ENCODE data around the gene PRKAA1. TPM values are rescaled to one million over a fixed set of nuclear protein-coding genes. Genes with fewer than 3 reads are reported as not detected.
"Not testable (repeated sequence)": the region's sequence is repeated elsewhere in the genome, so short reads cannot be mapped to it uniquely, and the experiment has no call there.

Gene PRKAA1
- polyA plus RNA-seq, 2 of the 4 experiments (the other 2 are of a cell fraction) = 51.5 to 107 TPM

GRCh38 chr5:40734986-40735385, 63.2 kb downstream of the PRKAA1 start (continued):
- no peak for TF ChIP-seq CTCF (IDR thresholded peaks at IDR 0.05)
- TF ChIP-seq CBX2 (IDR thresholded peaks at IDR 0.05; ENCODE audit: borderline replicate concordance, low read depth) = no peak

- Histone ChIP-seq H3K4me2 (no peak overlapping the region), H3K4me3 (no peak overlapping the region), H3K4me1 (peaks cover 8% of the 10 kb centered on the region; the same call in 2 of the 3 replicates), H3K9me3 (no peaks in the 10 kb centered on the region), H3K27ac (no peak overlapping the region)
- WGBS (ENCODE audit: missing lambda C conversion rate) = 66% methylated on average over 3 of the region's 3 CpGs
- no peak for DNase-seq (ENCODE audit: low read depth in 1 of 2, low spot score in 1 of 2)
- ATAC-seq = no peak
- ChIA-PET POLR2A (no interaction called here), CTCF (interaction anchor here (1.0 to 3.3 kb wide), 5 partner anchors 10 to 1156 kb away, joined by 3 to 25 read pairs (median 4); no protein-coding TSS in a partner anchor)
- FAIRE-seq = no peak
- TF ChIP-seq FOSL2 (IDR thresholded peaks at IDR 0.05) = no peak
- TF ChIP-seq FOSL2 (CRISPR knock-in tag; IDR thresholded peaks at IDR 0.05) = no peak
- TF ChIP-seq NFE2L2 (conservative IDR thresholded peaks at IDR 0.05; ENCODE audit: low read length) = no peak
- TF ChIP-seq, protein P1, sequence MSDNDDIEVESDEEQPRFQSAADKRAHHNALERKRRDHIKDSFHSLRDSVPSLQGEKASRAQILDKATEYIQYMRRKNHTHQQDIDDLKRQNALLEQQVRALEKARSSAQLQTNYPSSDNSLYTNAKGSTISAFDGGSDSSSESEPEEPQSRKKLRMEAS (IDR thresholded peaks at IDR 0.05) = no peak
- TF ChIP-seq MYC (IDR thresholded peaks at IDR 0.05; ENCODE audit: borderline replicate concordance, low read length) = no peak
- TF ChIP-seq PHF8 (IDR thresholded peaks at IDR 0.05; ENCODE audit: borderline replicate concordance, low read depth) = no peak
- TF ChIP-seq MAZ (IDR thresholded peaks at IDR 0.05; ENCODE audit: borderline replicate concordance, low read depth, low read length) = no peak
- TF ChIP-seq EHMT2 (IDR thresholded peaks at IDR 0.05; ENCODE audit: low read depth) = no peak
- no peak for TF ChIP-seq NR3C1 (IDR thresholded peaks at IDR 0.05)
- TF ChIP-seq FOXS1 (CRISPR knock-in tag; IDR thresholded peaks at IDR 0.05) = no peak
- no peak for TF ChIP-seq POLR2AphosphoS2 (conservative IDR thresholded peaks at IDR 0.05; ENCODE audit: low read length)
Measured at GRCh38 chr5:40733879-40734563, 64.2 kb downstream of the PRKAA1 start.

- Histone ChIP-seq H3K4me1 (peaks cover 8% of the 10 kb centered on the region; the same call in 2 of the 3 replicates), H3K4me2 (no peak overlapping the region), H3K27ac (no peak overlapping the region), H3K4me3 (no peak overlapping the region), H3K9me3 (no peaks in the 10 kb centered on the region)
- DNase-seq (ENCODE audit: low read depth in 1 of 2, low spot score in 1 of 2) (no peak), FAIRE-seq (no peak), ATAC-seq (no peak)
- CTCF ChIA-PET = interaction anchor here (1.1 to 3.3 kb wide), 3 partner anchors 41 to 1155 kb away, joined by 3 to 25 read pairs (median 4); no protein-coding TSS in a partner anchor
- no peak for TF ChIP-seq CTCF (IDR thresholded peaks at IDR 0.05)
- no peak for TF ChIP-seq NPAS2 (CRISPR knock-in tag; IDR thresholded peaks at IDR 0.05; ENCODE audit: borderline replicate concordance)
- TF ChIP-seq ZSCAN20 (CRISPR knock-in tag; IDR thresholded peaks at IDR 0.05) = no peak
- TF ChIP-seq ZC3H11A (IDR thresholded peaks at IDR 0.05) = no peak
- TF ChIP-seq KDM5A (IDR thresholded peaks at IDR 0.05) = no peak
- POLR2A ChIA-PET = no interaction called here
- WGBS (ENCODE audit: missing lambda C conversion rate) = 92% methylated on average over 2 of the region's 2 CpGs
Measured at GRCh38 chr5:40733434-40733833, 64.7 kb downstream of the PRKAA1 start.

DNA sequence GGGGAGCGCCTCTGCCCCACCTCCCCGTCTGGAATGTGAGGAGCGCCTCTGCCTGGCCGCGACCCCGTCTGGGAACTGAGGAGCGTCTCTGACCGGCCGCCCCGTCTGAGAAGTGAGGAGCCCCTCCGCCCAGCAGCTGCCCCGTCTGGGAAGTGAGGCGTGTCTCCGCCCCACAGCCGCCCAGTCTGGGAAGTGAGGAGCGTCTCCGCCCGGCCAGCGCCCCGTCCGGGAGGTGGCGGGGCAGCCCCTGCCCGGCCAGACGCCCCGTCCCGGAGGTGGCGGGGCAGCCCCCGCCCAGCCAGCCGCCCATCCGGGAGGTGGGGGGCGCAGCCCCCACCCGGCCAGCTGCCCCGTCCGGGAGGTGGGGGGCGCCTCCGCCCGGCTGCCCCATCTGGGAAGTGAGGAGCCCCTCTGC, 75.7 kb downstream of the PRKAA1 start:
- DNase-seq (ENCODE audit: low read depth in 1 of 2, low spot score in 1 of 2); H3K4me3 ChIP-seq; CTCF ChIA-PET; POLR2A ChIA-PET; H3K4me2 ChIP-seq; FAIRE-seq; H3K27ac ChIP-seq; H3K4me1 ChIP-seq; ATAC-seq; H3K9me3 ChIP-seq: not testable (repeated sequence)
- WGBS (ENCODE audit: missing lambda C conversion rate) = 96% methylated on average over 23 of the region's 37 CpGs

Data from A549 (cell line).